HG02759 (cell line): ENCODE results near the gene SLC2A13.
"Not testable (repeated sequence)": the region's sequence is repeated elsewhere in the genome, so short reads cannot be mapped to it uniquely, and the experiment has no call there.

Experiments
- ATAC-seq: cut with Tn5 transposase; IDR thresholded peaks from one replicate; pipeline ENCODE4 v1.9.1; 2021; ENCODE audit warnings: mild to moderate bottlenecking, moderate library complexity; ENCODE audit not compliant: unreplicated experiment

SLC2A13 gene

GRCh38 chr12:40044396-40044795, 61.5 kb downstream of the SLC2A13 start:
- ATAC-seq, result no peak

DNA sequence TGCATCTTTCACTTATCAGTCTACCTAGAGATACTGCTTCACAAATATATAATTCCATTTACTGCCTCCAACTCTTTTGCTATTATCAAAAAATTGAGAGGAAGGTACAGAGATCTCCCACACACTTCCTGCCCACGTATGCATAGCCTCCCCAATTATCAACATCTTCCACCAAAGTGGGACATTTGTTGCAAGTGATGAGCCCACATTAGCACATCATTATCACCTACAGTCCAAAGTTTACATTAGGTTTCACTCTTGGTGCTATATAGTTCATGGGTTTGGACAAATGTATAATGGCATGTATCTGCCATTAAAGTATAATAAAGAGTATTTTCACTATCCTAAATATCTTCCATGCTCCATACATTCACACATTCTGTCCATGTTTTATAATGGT, 66.3 kb downstream of the SLC2A13 start:
- no peak for ATAC-seq

- no peak for ATAC-seq
These were observed 67.3 kb downstream of the SLC2A13 start for GRCh38 chr12:40038619-40039018.

GRCh38 chr12:40034712-40035111, 71.2 kb downstream of the SLC2A13 start:
- no peak for ATAC-seq

DNA sequence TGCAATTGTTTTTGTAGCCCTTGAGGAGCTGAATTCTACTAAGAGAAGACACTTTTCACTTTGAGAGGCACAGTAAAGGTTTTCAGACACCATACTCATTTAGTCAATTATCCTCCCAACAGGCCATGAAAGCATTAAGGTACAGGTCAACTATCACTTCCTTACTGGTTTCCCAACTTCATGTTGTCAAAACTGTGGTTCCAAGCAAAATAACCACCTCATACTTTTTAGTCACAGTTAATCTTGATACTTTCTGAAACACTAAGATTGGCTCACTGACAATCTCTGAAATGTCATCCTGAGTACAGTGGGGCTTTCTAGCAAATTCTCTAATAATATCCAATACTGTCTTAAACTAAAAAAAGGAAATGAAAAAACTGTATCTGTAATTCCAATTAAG, 71.7 kb downstream of the SLC2A13 start:
- no peak for ATAC-seq

- no peak for ATAC-seq
These were observed 72.6 kb downstream of the SLC2A13 start for GRCh38 chr12:40033242-40033630.

DNA sequence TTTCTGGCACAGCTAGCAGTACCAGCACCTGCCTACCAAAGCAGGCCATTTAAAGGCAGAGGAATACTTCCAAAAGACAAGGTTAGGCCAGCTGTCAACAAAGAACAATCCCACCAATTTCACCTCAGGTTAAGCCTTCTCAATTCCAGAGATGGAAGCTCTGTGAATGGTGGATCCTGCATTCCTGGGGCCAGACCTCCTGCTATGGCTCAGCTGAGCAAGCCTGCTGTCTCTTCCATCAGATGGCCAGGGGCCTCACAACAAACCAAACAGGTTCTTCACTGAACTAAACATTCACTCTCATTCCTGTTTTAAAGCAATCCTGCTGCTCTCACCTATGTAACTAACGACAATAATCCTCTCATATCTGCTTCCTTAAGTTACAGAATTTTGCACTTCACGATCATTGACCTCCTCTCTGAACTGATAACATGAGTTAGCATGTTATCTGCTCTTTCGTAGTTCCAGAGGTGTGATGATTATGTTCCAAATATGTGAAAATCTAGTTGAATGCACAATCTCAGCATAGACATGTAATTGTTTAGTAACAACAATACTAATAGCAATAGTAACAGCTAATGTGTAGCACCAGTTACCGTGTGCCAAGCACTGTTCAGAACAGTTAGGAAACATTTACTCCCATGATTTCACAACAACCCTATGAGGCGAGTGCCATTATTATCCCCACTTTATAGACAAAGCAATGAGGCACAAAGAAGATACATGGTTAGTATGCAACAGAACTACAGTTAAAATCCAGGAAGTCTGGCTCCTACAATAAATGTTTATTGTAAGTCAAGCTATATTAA, 73.2 kb downstream of the SLC2A13 start:
- ATAC-seq, result no peak

DNA sequence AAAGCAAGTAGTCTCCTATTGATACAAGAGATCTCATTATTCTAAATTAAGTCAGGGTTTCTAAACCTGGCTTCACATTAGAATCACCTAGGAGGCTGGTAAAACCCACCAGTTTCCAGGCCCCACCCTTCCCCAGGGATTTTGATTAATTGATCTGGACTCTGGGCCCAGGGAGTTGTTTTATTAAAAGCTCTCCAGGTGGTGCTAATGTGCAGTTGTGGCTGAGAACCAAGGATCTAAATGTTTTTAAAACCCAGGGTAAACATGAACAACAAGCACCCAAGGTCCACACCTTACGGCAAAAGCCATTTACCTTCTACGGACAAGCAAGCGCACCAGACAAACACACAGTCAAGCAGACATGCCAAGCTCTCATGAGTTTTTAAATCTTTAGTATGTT, 73.9 kb downstream of the SLC2A13 start:
- no peak for ATAC-seq

DNA sequence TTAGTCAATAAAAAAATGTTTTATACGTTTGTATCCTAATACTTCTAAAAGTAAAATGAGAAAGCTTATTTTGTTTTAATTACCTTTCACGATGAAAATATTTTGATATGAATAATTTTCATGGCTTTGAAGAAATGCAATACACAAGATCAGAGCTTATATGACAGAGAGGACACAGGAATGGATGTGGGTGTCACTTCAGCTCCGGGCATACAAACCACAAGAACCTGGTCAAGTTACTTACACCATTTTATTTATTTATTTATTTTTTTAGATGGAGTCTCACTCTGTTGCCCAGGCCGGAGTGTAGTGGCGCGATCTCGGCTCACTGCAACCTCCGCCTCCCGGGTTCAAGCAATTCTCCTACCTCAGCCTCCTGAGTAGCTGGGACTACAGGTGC, 74.9 kb downstream of the SLC2A13 start:
- ATAC-seq, result not testable (repeated sequence)

DNA sequence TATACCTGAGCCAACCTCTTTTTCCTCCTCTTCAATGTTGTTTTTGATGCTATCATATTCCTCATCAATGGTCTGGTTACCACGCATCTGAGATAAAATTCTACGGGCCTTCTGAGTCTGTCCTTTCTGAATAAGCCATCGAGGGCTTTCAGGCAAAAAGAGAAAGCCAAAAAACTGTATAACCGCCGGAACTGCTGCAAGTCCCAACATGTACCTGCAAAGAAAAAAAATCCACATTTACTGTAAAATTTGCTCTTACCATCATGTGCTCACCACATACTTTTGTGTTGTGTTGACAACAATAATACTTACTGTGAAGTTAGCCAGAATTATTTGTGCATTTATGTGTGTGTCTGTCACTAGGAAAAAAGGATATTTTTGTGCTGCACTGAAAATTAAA, 77.6 kb downstream of the SLC2A13 start:
- no peak for ATAC-seq

DNA sequence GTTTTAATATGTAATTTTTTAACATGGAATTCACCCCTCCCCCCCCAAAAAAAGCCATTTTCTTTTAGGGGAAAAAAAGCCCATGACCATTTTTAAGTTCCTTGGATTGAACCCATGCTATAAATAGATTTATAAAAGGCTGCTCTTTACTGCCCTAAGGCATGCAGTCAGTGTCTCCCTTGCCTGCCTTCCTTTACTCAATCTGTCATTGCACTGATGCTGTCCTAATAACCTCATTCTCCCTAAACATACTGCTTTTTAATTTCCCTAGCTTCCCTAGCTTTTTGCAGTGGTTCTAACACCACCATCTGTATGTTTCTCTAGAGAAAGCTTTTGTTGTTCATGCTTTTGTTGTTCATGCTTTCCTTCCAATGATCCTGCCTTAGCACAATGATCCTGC, 83.0 kb downstream of the SLC2A13 start:
- no peak for ATAC-seq

DNA sequence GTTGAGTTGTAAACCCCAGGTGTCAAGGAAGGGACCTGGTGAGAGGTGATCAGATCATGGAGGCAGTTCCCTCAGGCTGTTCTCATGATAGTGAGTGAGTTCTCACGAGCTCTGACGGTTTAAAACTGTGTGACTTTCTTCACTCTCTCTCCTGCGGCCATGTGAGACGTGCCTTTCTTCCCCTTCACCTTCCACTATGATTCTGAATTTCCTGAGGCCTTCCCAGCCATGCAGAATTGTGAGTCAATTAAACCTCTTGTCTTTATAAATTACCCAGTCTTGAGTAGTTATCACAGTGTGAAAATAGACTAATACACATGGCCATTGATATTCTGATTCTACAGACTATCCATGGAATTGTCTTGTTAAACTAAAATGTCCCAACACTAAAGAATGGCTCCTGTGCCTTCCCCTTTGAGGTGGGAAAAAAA, 85.6 kb downstream of the SLC2A13 start:
- no peak for ATAC-seq

DNA sequence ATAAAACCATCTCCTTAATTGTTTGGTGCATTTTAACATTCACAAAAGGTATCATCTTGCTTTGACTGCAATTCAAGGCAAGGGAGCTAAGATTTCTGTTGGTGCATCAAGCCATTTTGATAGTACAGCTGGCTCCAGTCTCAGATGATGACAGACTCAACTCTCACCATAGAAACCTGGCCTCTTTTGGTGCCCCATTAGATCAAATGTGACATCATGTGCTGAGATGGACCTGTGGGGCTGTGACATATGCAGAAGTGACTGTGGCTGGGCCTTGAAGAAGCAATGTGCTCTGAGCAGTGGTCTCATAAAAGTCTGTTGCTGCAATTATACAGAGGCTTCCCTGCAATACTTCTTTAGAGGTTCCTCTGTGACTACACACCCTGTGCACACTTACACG, 88.4 kb downstream of the SLC2A13 start:
- no peak for ATAC-seq

- peak; percentile 56 for ATAC-seq
These were observed 88.9 kb downstream of the SLC2A13 start for GRCh38 chr12:40016980-40017379.

DNA sequence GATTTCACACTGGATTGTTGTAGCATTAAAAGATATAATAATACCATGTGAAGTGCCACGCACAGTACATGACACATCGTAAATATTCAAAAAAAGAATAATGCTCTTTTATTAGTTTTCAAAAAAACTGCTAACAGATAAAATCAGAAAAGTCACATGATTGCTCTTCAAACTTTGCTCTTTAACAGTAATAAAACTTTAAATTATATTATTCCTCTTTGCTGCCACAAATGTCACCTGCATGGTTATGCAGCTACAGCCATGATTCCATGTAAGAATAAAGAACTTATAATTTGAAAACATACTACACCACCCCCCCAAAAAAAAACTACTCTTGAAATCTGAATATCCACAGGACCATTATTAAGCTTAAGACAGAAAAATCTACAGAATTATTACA, 90.0 kb downstream of the SLC2A13 start:
- no peak for ATAC-seq

DNA sequence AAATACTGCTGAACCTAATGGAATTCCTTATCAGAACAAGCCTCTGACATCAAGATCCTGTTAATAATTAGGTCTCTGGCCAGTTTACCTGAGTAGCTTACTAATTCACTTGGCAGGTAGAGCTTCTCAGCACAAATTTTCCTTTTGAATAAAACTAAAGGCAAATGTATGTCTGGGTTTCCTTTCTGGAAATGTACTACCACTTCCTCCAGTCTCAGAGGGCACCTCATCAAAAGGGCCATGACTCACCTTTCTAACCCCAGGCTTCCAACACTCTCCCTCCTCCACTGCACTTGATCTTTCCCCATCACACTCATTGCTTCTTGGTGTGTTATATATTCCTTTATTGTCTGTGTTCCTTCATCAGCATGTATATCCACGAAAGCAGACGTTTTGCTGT, 90.5 kb downstream of the SLC2A13 start:
- no peak for ATAC-seq

GRCh38 chr12:40013847-40014246, 92.0 kb downstream of the SLC2A13 start:
- no peak for ATAC-seq

DNA sequence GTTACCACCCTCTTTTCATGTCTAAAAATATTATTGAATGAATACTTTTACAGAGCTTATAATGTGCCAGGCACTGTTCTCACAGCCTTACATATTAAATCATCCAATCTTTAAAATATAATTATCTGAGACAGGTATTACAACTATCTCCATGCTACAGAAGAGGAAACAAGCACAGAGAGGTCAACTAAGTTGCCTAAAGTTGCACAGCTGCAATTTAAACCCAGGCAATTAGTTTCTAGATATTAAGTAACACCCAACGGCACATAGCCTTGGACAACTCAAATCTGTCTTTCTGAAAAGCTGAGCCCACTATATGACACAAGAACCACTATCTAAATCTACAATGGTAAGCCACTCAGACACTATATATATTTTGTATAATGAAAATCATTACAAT, 92.6 kb downstream of the SLC2A13 start:
- ATAC-seq, result no peak

- ATAC-seq, result no peak
These were observed 93.2 kb downstream of the SLC2A13 start for GRCh38 chr12:40012711-40013110.

GRCh38 chr12:40011775-40012129, 94.1 kb downstream of the SLC2A13 start:
- ATAC-seq, result peak; percentile 14

DNA sequence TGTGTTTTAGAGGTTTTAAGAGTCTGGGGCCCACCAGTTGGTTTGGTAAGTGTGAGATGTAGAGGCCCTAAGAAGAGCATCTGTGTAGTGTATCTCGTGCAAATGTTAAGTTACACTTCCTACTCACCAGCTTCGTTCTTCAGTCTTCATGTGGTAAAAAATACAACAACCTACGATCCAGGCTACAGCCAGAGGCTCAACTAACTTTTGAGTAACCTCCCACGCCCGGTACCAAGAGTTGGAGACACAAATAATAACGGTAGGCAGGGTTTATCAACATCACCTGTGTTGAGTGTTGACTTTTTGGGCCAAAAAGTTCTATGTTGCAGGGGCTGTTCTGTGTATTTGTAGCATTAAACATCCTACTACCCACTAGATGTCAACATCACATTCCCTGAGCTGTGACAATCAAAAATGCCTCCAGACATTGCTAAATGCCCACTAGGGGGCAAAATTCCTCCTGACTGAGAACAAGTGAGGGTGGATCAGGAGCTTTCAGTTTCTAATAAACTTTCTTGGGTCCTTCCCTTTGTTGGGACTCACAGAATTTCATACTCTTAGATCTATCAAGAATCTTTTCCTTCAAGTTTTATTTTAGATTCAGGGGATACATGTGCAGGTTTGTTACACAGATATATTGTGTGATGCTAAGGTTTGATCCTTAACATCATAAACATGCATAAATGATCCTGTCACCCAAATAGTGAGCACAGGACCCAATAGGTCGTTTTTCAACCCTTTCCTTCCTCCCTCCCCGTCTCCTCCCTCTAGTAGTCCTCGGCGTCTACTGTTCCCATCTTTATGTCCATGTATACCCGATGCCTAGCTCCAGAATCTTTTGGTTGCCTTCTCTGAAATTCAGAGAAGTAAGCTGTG, 94.7 kb downstream of the SLC2A13 start:
- peak; percentile 96 for ATAC-seq
